ENCODE measurements around the gene DRAM1. TPM values are rescaled to one million over a fixed set of nuclear protein-coding genes. Genes with fewer than 3 reads are reported as not detected.

The DRAM1 gene
- total and polyA plus RNA-seq, 2 of the 4 experiments (the other 2 are of a cell fraction) = 20.0 to 27.2 TPM

- H3K4me1 ChIP-seq (ENCODE audit: control insufficient read depth, insufficient read depth, low read length) = peaks cover 24% of the 10 kb centered on the region
- dilution Hi-C loops (cut with HindIII; ENCODE audit: low sequenced_read_pairs, unreplicated experiment) = no loop called here
Measured at GRCh38 chr12:101923045-101923718, 45.8 kb downstream of the DRAM1 start.

More at GRCh38 chr12:101923045-101923718, 45.8 kb downstream of the DRAM1 start:
- ChIA-PET CTCF (interaction anchor here (0.5 kb wide), 1 partner anchor 183 kb away, joined by 3 read pairs; no protein-coding TSS in a partner anchor), POLR2A (ENCODE audit: unreplicated experiment) (no interaction called here)
- TF ChIP-seq CTCF (conservative IDR thresholded peaks at IDR 0.05; ENCODE audit: low read depth, low read length) = no peak
- TF ChIP-seq FOS (IDR thresholded peaks at IDR 0.05; ENCODE audit: low read depth, low read length) = no peak
- no peak for TF ChIP-seq MAFK (IDR thresholded peaks at IDR 0.05; ENCODE audit: low read depth, low read length)
- no peak for TF ChIP-seq RCOR1 (IDR thresholded peaks at IDR 0.05; ENCODE audit: insufficient replicate concordance, low read length)
- no peak for TF ChIP-seq NFE2L2 (IDR thresholded peaks at IDR 0.05; ENCODE audit: low read depth, low read length)
- TF ChIP-seq CEBPB (IDR thresholded peaks at IDR 0.05; ENCODE audit: low read depth, low read length) = no peak
- no peak for TF ChIP-seq MAZ (IDR thresholded peaks at IDR 0.05; ENCODE audit: borderline replicate concordance, low read depth, low read length)
- TF ChIP-seq, protein P1, sequence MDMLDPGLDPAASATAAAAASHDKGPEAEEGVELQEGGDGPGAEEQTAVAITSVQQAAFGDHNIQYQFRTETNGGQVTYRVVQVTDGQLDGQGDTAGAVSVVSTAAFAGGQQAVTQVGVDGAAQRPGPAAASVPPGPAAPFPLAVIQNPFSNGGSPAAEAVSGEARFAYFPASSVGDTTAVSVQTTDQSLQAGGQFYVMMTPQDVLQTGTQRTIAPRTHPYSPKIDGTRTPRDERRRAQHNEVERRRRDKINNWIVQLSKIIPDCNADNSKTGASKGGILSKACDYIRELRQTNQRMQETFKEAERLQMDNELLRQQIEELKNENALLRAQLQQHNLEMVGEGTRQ (IDR thresholded peaks at IDR 0.05; ENCODE audit: low read depth, low read length) = no peak
- TF ChIP-seq ELK1 (IDR thresholded peaks at IDR 0.05; ENCODE audit: borderline replicate concordance, low read depth, low read length) = no peak
- no peak for TF ChIP-seq CHD1 (IDR thresholded peaks at IDR 0.05; ENCODE audit: low read depth, low read length)
- no peak for TF ChIP-seq MXI1 (IDR thresholded peaks at IDR 0.05; ENCODE audit: borderline replicate concordance, low read depth, low read length)
- TF ChIP-seq SMC3 (IDR thresholded peaks at IDR 0.05; ENCODE audit: low read depth, low read length) = no peak
- TF ChIP-seq BHLHE40 (IDR thresholded peaks at IDR 0.05; ENCODE audit: low read depth, low read length) = no peak
- TF ChIP-seq RAD21 (IDR thresholded peaks at IDR 0.05; ENCODE audit: low read length) = no peak
- TF ChIP-seq POLR2A (IDR thresholded peaks at IDR 0.05; ENCODE audit: low read depth, low read length) = no peak
- TF ChIP-seq RFX5 (IDR thresholded peaks at IDR 0.05; ENCODE audit: low read depth, low read length) = no peak
- Histone ChIP-seq H3K56ac (ENCODE audit: extremely low read depth, insufficient read depth, low read length) (no peak overlapping the region), H3K14ac (replicated peaks; ENCODE audit: low read depth, low read length) (no peak overlapping the region), H3K27me3 (ENCODE audit: control insufficient read depth, insufficient read depth, low read length) (no peaks in the 10 kb centered on the region), H3K9ac (ENCODE audit: low read depth, low read length) (no peak overlapping the region), H2BK20ac (ENCODE audit: low read depth, low read length) (no peak overlapping the region), H3K27ac (ENCODE audit: insufficient read depth, low read length) (no peak overlapping the region), H4K5ac (ENCODE audit: low read depth, low read length) (no peak overlapping the region), H3K18ac (ENCODE audit: low read depth, low read length) (no peak overlapping the region), H2AK5ac (ENCODE audit: low read depth, low read length) (no peak overlapping the region), H3K9me3 (ENCODE audit: control insufficient read depth, insufficient read depth, low read length) (no peaks in the 10 kb centered on the region), H4K91ac (ENCODE audit: insufficient read depth, low read depth, low read length) (no peak overlapping the region), H4K20me1 (ENCODE audit: insufficient read depth, low read length) (no peaks in the 10 kb centered on the region), H4K8ac (ENCODE audit: low read depth in 2 of 2, low read length in 2 of 2) (no peak overlapping the region), H3K4me3 (ENCODE audit: insufficient read depth, low read depth, low read length) (no peak overlapping the region), H3K79me1 (ENCODE audit: low read depth in 1 of 2, low read length in 2 of 2) (peaks cover 3 to 18% of the 10 kb centered on the region in 2 experiments; a peak in 2 of 4 replicates), H3K4ac (ENCODE audit: low read depth, low read length) (0 out of 2 replicates have a peak overlapping the region, but pooled peaks have one; percentile 1), H2BK120ac (ENCODE audit: low read depth, low read length) (no peak overlapping the region), H2AFZ (replicated peaks; ENCODE audit: low read length, poor library complexity) (no peak overlapping the region), H3K36me3 (ENCODE audit: control insufficient read depth, insufficient read depth, low read length) (peaks cover 12% of the 10 kb centered on the region), H3K9me1 (ENCODE audit: insufficient read depth, low read length) (peaks cover 18% of the 10 kb centered on the region), H3K4me2 (ENCODE audit: low read depth, low read length) (no peak overlapping the region), H2BK5ac (ENCODE audit: low read depth, low read length, poor library complexity, severe bottlenecking) (peak overlapping the region; percentile 28), H2BK15ac (ENCODE audit: low read depth, low read length) (no peak overlapping the region), H2AK9ac (replicated peaks; ENCODE audit: low read depth, low read length, poor library complexity) (no peak overlapping the region), H3K23ac (ENCODE audit: low read depth, low read length) (no peak overlapping the region)
- intact Hi-C loops (cut with micrococcal nuclease) = no loop called here
- no CpG with 5 or more reads among the region's 8 CpGs for WGBS, 2 experiments (ENCODE audit: extremely low coverage in 2 of 2, insufficient read length in 1 of 2)
- no peak for DNase-seq
- BruUV-seq (replicated peaks) = no TSS peak
- no peak for ATAC-seq (ENCODE audit: low read depth)
- in situ Hi-C loops (cut with MboI; ENCODE audit: low sequenced_read_pairs) = no loop called here

Measured in IMR-90 (cell line).